Hypothalamus (tissue), 51 donors: ENCODE results near the gene RASGEF1C.
"Not testable (repeated sequence)": the region's sequence is repeated elsewhere in the genome, so short reads cannot be mapped to it uniquely, and the experiment has no call there.

ENCODE experiments used
- DNase-seq, 51 donors: peaks; one replicate each; lab custom pipeline; 2025; lab: John Stamatoyannopoulos, UW

Gene RASGEF1C

GRCh38 chr5:180090769-180091546, 118.1 kb downstream of the RASGEF1C start:
- DNase-seq: peak in 17 of 51 donors; percentile 6 to 51 (median 24)

GRCh38 chr5:180090098-180090768, 118.8 kb downstream of the RASGEF1C start:
- peak in 42 of 51 donors; percentile 16 to 81 (median 48) for DNase-seq

GRCh38 chr5:180089628-180090027, 119.4 kb downstream of the RASGEF1C start:
- not testable (repeated sequence) for DNase-seq

- DNase-seq: no peak
Observed at GRCh38 chr5:180088561-180088960, 120.5 kb downstream of the RASGEF1C start.

- no peak for DNase-seq
Observed at GRCh38 chr5:180086816-180087399, 122.1 kb downstream of the RASGEF1C start.

- DNase-seq: peak in 7 of 51 donors; percentile 15 to 71 (median 35)
Observed at GRCh38 chr5:180085837-180086236, 123.2 kb downstream of the RASGEF1C start.

- peak in 1 of 51 donors; percentile 31 for DNase-seq
Observed at GRCh38 chr5:180084638-180085561, 124.1 kb downstream of the RASGEF1C start.

- no peak for DNase-seq
Observed at GRCh38 chr5:180083529-180084060, 125.4 kb downstream of the RASGEF1C start.

GRCh38 chr5:180082633-180083420, 126.2 kb downstream of the RASGEF1C start:
- DNase-seq: no peak

- no peak for DNase-seq
Observed at GRCh38 chr5:180081481-180081880, 127.5 kb downstream of the RASGEF1C start.

- DNase-seq: no peak
Observed at GRCh38 chr5:180080486-180081280, 128.3 kb downstream of the RASGEF1C start.

GRCh38 chr5:180079702-180080466, 129.1 kb downstream of the RASGEF1C start:
- DNase-seq: no peak

- DNase-seq: no peak
Observed at GRCh38 chr5:180078348-180078747, 130.7 kb downstream of the RASGEF1C start.

- DNase-seq: no peak
Observed at GRCh38 chr5:180077594-180078284, 131.3 kb downstream of the RASGEF1C start.

- DNase-seq: no peak
Observed at GRCh38 chr5:180075703-180076102, 133.3 kb downstream of the RASGEF1C start.

- no peak for DNase-seq
Observed at GRCh38 chr5:180074462-180074861, 134.5 kb downstream of the RASGEF1C start.

- DNase-seq: no peak
Observed at GRCh38 chr5:180072556-180072955, 136.5 kb downstream of the RASGEF1C start.
